Skeletal muscle tissue (tissue), 4 donors: ENCODE measurements around the gene PSG4. TPM values are rescaled to one million over a fixed set of nuclear protein-coding genes. Genes with fewer than 3 reads are reported as not detected.
"Not testable (repeated sequence)": the region's sequence is repeated elsewhere in the genome, so short reads cannot be mapped to it uniquely, and the experiment has no call there.

ENCODE experiments used
- H3K27ac ChIP-seq: one replicate; pipeline ENCODE4 v1.7.0; 2013; ENCODE audit warnings: mild to moderate bottlenecking, low read depth, low read length, inconsistent platforms
- H3K27me3 ChIP-seq, 3 donors: one replicate each; pipeline ENCODE4 v1.7.0; 2013; ENCODE audit warnings: low read length in 3 of 3; ENCODE audit not compliant: control insufficient read depth in 3 of 3, insufficient read depth in 3 of 3
- H3K36me3 ChIP-seq, 3 donors: one replicate each; pipeline ENCODE4 v1.7.0; 2013; ENCODE audit warnings: low read length in 3 of 3; ENCODE audit not compliant: control insufficient read depth in 3 of 3, insufficient read depth in 3 of 3
- H3K4me1 ChIP-seq, 3 donors: one replicate each; pipeline ENCODE4 v1.7.0; 2013; ENCODE audit warnings: low read length in 3 of 3, mild to moderate bottlenecking in 3 of 3; ENCODE audit not compliant: control insufficient read depth in 3 of 3, insufficient read depth in 3 of 3
- H3K4me3 ChIP-seq, 3 donors: one replicate each; pipeline ENCODE4 v1.7.0; 2013; ENCODE audit warnings: low read length in 3 of 3
- H3K9ac ChIP-seq, 3 donors: one replicate each; pipeline ENCODE4 v1.7.0; 2013; ENCODE audit warnings: low read length in 3 of 3, mild to moderate bottlenecking in 3 of 3, moderate library complexity in 2 of 3, low read depth in 1 of 3
- H3K9me3 ChIP-seq, 3 donors: one replicate each; pipeline ENCODE4 v1.7.0; 2013; ENCODE audit warnings: low read length in 3 of 3; ENCODE audit not compliant: control insufficient read depth in 3 of 3
- total RNA-seq: library from RNA; depleted of rRNA; stranded (reverse); fragments of >200 nt; gene quantifications from one replicate; pipeline ENCODE4 v1.2.3, GENCODE V29; 2014
- donor health status: Osteomylitis.

Gene PSG4
- total RNA-seq, 1 donor from 2014 or later: not detected

GRCh38 chr19:43178577-43178976, 26.9 kb downstream of the PSG4 start:
- H3K9ac ChIP-seq, H3K4me3 ChIP-seq, H3K27me3 ChIP-seq, H3K9me3 ChIP-seq, H3K36me3 ChIP-seq, H3K4me1 ChIP-seq, H3K27ac ChIP-seq: not testable (repeated sequence)

- H3K9ac ChIP-seq, H3K4me1 ChIP-seq, H3K36me3 ChIP-seq, H3K27me3 ChIP-seq, H3K9me3 ChIP-seq, H3K4me3 ChIP-seq, H3K27ac ChIP-seq: not testable (repeated sequence)
Measured at GRCh38 chr19:43165906-43166305, 39.5 kb downstream of the PSG4 start.

- H3K9me3 ChIP-seq, H3K27ac ChIP-seq, H3K36me3 ChIP-seq, H3K27me3 ChIP-seq, H3K9ac ChIP-seq, H3K4me3 ChIP-seq, H3K4me1 ChIP-seq: not testable (repeated sequence)
Measured at GRCh38 chr19:43163135-43163534, 42.3 kb downstream of the PSG4 start.

- H3K4me1 ChIP-seq, H3K27ac ChIP-seq, H3K9ac ChIP-seq, H3K9me3 ChIP-seq, H3K27me3 ChIP-seq, H3K36me3 ChIP-seq, H3K4me3 ChIP-seq: not testable (repeated sequence)
Measured at GRCh38 chr19:43162261-43162660, 43.2 kb downstream of the PSG4 start.

GRCh38 chr19:43152214-43152613, 53.2 kb downstream of the PSG4 start:
- no peak overlapping the region for H3K9ac ChIP-seq
- no peaks in the 10 kb centered on the region for H3K9me3 ChIP-seq
- no peak overlapping the region for H3K4me3 ChIP-seq
- H3K36me3 ChIP-seq: no peaks in the 10 kb centered on the region
- no peak overlapping the region for H3K27ac ChIP-seq
- no peaks in the 10 kb centered on the region for H3K27me3 ChIP-seq
- no peaks in the 10 kb centered on the region for H3K4me1 ChIP-seq

GRCh38 chr19:43149788-43150187, 55.6 kb downstream of the PSG4 start:
- H3K27me3 ChIP-seq, H3K4me3 ChIP-seq, H3K27ac ChIP-seq, H3K9ac ChIP-seq, H3K4me1 ChIP-seq, H3K36me3 ChIP-seq, H3K9me3 ChIP-seq: not testable (repeated sequence)

GRCh38 chr19:43148233-43148632, 57.2 kb downstream of the PSG4 start:
- H3K9ac ChIP-seq: no peak overlapping the region
- no peak overlapping the region for H3K27ac ChIP-seq
- H3K4me1 ChIP-seq: no peaks in the 10 kb centered on the region
- H3K4me3 ChIP-seq: no peak overlapping the region
- no peaks in the 10 kb centered on the region for H3K36me3 ChIP-seq
- no peaks in the 10 kb centered on the region for H3K9me3 ChIP-seq
- H3K27me3 ChIP-seq: no peaks in the 10 kb centered on the region

Other genes starting within 250 kb of the PSG4 start
- gene PSG11, start 179.2 kb downstream of the PSG4 start, total RNA-seq: 0.52 TPM
- not detected for gene PSG2, start 122.9 kb downstream of the PSG4 start, total RNA-seq
- gene PSG5, start 19.1 kb downstream of the PSG4 start, total RNA-seq: not detected
- not detected for gene PSG9, start 63.9 kb upstream of the PSG4 start, total RNA-seq
- gene CD177, start 148.0 kb upstream of the PSG4 start, total RNA-seq: 5.2 TPM
- gene TEX101, start 209.3 kb upstream of the PSG4 start, total RNA-seq: not detected